ENCODE data around the gene OGT. TPM values are rescaled to one million over a fixed set of nuclear protein-coding genes. Genes with fewer than 3 reads are reported as not detected.

OGT gene
- total RNA-seq, 4 donors from 2014 or later: 54.2 to 90.1 (median 68.1) TPM

GRCh38 chrX:71514367-71515037, 18.4 kb upstream of the OGT start:
- no peak for DNase-seq (ENCODE audit: extremely low spot score)
- H3K27ac ChIP-seq (replicated peaks in 1 of 4): no peak overlapping the region
- no peaks in the 10 kb centered on the region for H3K4me1 ChIP-seq
- intact Hi-C loops (cut with DNase I): no loop called here
- H3K36me3 ChIP-seq: no peaks in the 10 kb centered on the region
- WGBS: 33% methylated on average over 5 of the region's 5 CpGs
- H3K9me3 ChIP-seq: peaks cover 0 to 5% (median 0%) of the 10 kb centered on the region in 4 donors
- no peaks in the 10 kb centered on the region for H3K27me3 ChIP-seq
- no peak overlapping the region for H3K4me3 ChIP-seq
- TF ChIP-seq CTCF (IDR thresholded peaks at IDR 0.05) (no peak), POLR2A (IDR thresholded peaks at IDR 0.05; ENCODE audit: low read depth) (no peak), EP300 (IDR thresholded peaks at IDR 0.05) (no peak), POLR2AphosphoS5 (IDR thresholded peaks at IDR 0.05) (no peak)

- WGBS: 63% methylated on average over 2 of the region's 2 CpGs
- Histone ChIP-seq H3K27me3 (no peaks in the 10 kb centered on the region), H3K36me3 (no peaks in the 10 kb centered on the region), H3K27ac (replicated peaks in 1 of 4) (no peak overlapping the region), H3K4me3 (no peak overlapping the region), H3K4me1 (no peaks in the 10 kb centered on the region), H3K9me3 (peaks cover 0 to 5% (median 0%) of the 10 kb centered on the region in 4 donors)
- intact Hi-C loops (cut with DNase I): no loop called here
- no peak for TF ChIP-seq CTCF (IDR thresholded peaks at IDR 0.05)
- no peak for TF ChIP-seq POLR2A (IDR thresholded peaks at IDR 0.05; ENCODE audit: low read depth)
- no peak for TF ChIP-seq POLR2AphosphoS5 (IDR thresholded peaks at IDR 0.05)
- TF ChIP-seq EP300 (IDR thresholded peaks at IDR 0.05): no peak
- DNase-seq (ENCODE audit: extremely low spot score): no peak
Measured at GRCh38 chrX:71515038-71515396, 17.9 kb upstream of the OGT start.

GRCh38 chrX:71525316-71525715, 7.6 kb upstream of the OGT start:
- Histone ChIP-seq H3K9me3 (no peaks in the 10 kb centered on the region), H3K4me1 (no peaks in the 10 kb centered on the region), H3K27me3 (no peaks in the 10 kb centered on the region), H3K36me3 (no peaks in the 10 kb centered on the region), H3K4me3 (no peak overlapping the region), H3K27ac (replicated peaks in 1 of 4) (no peak overlapping the region)
- TF ChIP-seq POLR2A (IDR thresholded peaks at IDR 0.05; ENCODE audit: low read depth): no peak
- TF ChIP-seq CTCF (IDR thresholded peaks at IDR 0.05): no peak
- TF ChIP-seq EP300 (IDR thresholded peaks at IDR 0.05): no peak
- no peak for TF ChIP-seq POLR2AphosphoS5 (IDR thresholded peaks at IDR 0.05)
- intact Hi-C loops (cut with DNase I): no loop called here
- DNase-seq (ENCODE audit: extremely low spot score): no peak
- 79% methylated on average over 3 of the region's 3 CpGs for WGBS

GRCh38 chrX:71532078-71532752, 689 bp upstream of the OGT start:
- intact Hi-C loops (cut with DNase I): no loop called here
- 32% methylated on average over 25 of the region's 25 CpGs for WGBS
- no peak for TF ChIP-seq CTCF (IDR thresholded peaks at IDR 0.05)
- no peak for TF ChIP-seq POLR2A (IDR thresholded peaks at IDR 0.05; ENCODE audit: low read depth)
- TF ChIP-seq EP300 (IDR thresholded peaks at IDR 0.05): no peak
- TF ChIP-seq POLR2AphosphoS5 (IDR thresholded peaks at IDR 0.05): no peak
- no peaks in the 10 kb centered on the region for H3K27me3 ChIP-seq
- H3K9me3 ChIP-seq: peaks cover 0 to 3% (median 0%) of the 10 kb centered on the region in 4 donors
- peak overlapping the region; percentile 66 to 75 (median 70) for H3K4me3 ChIP-seq
- no peaks in the 10 kb centered on the region for H3K36me3 ChIP-seq
- H3K27ac ChIP-seq (replicated peaks in 1 of 4): peak overlapping the region; percentile 85 to 90 (median 86)
- peaks cover 0 to 20% (median 13%) of the 10 kb centered on the region in 4 donors for H3K4me1 ChIP-seq
- no peak for DNase-seq (ENCODE audit: extremely low spot score)
